ENCODE measurements around the gene MRPL10. TPM values are rescaled to one million over a fixed set of nuclear protein-coding genes. Genes with fewer than 3 reads are reported as not detected.
"Not testable (repeated sequence)": the region's sequence is repeated elsewhere in the genome, so short reads cannot be mapped to it uniquely, and the experiment has no call there.

Gene MRPL10
- total RNA-seq, 6 donors from 2014 or later, result 23.1 to 44.2 (median 28.6) TPM

GRCh38 chr17:47776330-47777197 lies 54.8 kb downstream of the MRPL10 start:
- TF ChIP-seq POLR2A (IDR thresholded peaks at IDR 0.05), result no peak
- peak; percentile 53 to 74 (median 66) for TF ChIP-seq CTCF (IDR thresholded peaks at IDR 0.05)
- no peak for TF ChIP-seq POLR2AphosphoS5 (IDR thresholded peaks at IDR 0.05)
- DNase-seq (no peak), ATAC-seq (ENCODE audit: low FRiP score in 2 of 2) (peak; percentile 65 to 75)
- no peaks in the 10 kb centered on the region for H3K36me3 ChIP-seq
- no peaks in the 10 kb centered on the region for H3K4me1 ChIP-seq
- peaks cover 0 to 10% (median 5%) of the 10 kb centered on the region in 4 donors for H3K27me3 ChIP-seq
- H3K9me3 ChIP-seq, result peaks cover 0 to 6% (median 0%) of the 10 kb centered on the region in 4 donors
- whole genome bisulfite sequencing, 2 donors, result 44 to 55% methylated on average over 14 of the region's 14 CpGs
- H3K27ac ChIP-seq, result no peak overlapping the region
- H3K4me3 ChIP-seq, result no peak overlapping the region

GRCh38 chr17:47774987-47775580 lies 56.3 kb downstream of the MRPL10 start:
- TF ChIP-seq POLR2A (IDR thresholded peaks at IDR 0.05), result no peak
- TF ChIP-seq EP300 (IDR thresholded peaks at IDR 0.05), result no peak
- TF ChIP-seq CTCF (IDR thresholded peaks at IDR 0.05), result no peak
- no peak for TF ChIP-seq POLR2AphosphoS5 (IDR thresholded peaks at IDR 0.05)
- DNase-seq, result no peak
- H3K27ac ChIP-seq, result no peak overlapping the region
- no peak for ATAC-seq (ENCODE audit: low FRiP score in 2 of 2)
- no peaks in the 10 kb centered on the region for H3K4me1 ChIP-seq
- H3K27me3 ChIP-seq, result peaks cover 0 to 10% (median 5%) of the 10 kb centered on the region in 4 donors
- H3K36me3 ChIP-seq, result no peaks in the 10 kb centered on the region
- no peak overlapping the region for H3K4me3 ChIP-seq
- peaks cover 0 to 6% (median 0%) of the 10 kb centered on the region in 4 donors for H3K9me3 ChIP-seq
- WGBS, 2 donors, result 50 to 74% methylated on average over 1 of the region's 1 CpG

- Histone ChIP-seq H3K9me3 (peaks cover 0 to 6% (median 0%) of the 10 kb centered on the region in 4 donors), H3K27ac (no peak overlapping the region), H3K36me3 (no peaks in the 10 kb centered on the region), H3K4me3 (no peak overlapping the region), H3K27me3 (peaks cover 0 to 10% (median 5%) of the 10 kb centered on the region in 4 donors), H3K4me1 (no peaks in the 10 kb centered on the region)
- DNase-seq (no peak), ATAC-seq (ENCODE audit: low FRiP score in 2 of 2) (no peak)
- no peak for TF ChIP-seq CTCF (IDR thresholded peaks at IDR 0.05)
- no peak for TF ChIP-seq POLR2AphosphoS5 (IDR thresholded peaks at IDR 0.05)
- no peak for TF ChIP-seq EP300 (IDR thresholded peaks at IDR 0.05)
- TF ChIP-seq POLR2A (IDR thresholded peaks at IDR 0.05), result no peak
- WGBS, 2 donors, result 70 to 74% methylated on average over 4 of the region's 4 CpGs
Observed at GRCh38 chr17:47774331-47774730, 57.0 kb downstream of the MRPL10 start.

GRCh38 chr17:47773649-47774048 lies 57.7 kb downstream of the MRPL10 start:
- not testable (repeated sequence) for DNase-seq

More at GRCh38 chr17:47773649-47774048, 57.7 kb downstream of the MRPL10 start:
- not testable (repeated sequence) for H3K4me3 ChIP-seq, H3K9me3 ChIP-seq, H3K36me3 ChIP-seq, H3K4me1 ChIP-seq, H3K27ac ChIP-seq
- 87 to 88% methylated on average over 9 of the region's 9 CpGs for WGBS, 2 donors
- ATAC-seq (ENCODE audit: low FRiP score in 2 of 2), result peak in 1 of 2 donors; percentile 34
- H3K27me3 ChIP-seq, result peaks cover 0 to 10% (median 5%) of the 10 kb centered on the region in 4 donors

Other genes with a start within 250 kb of the MRPL10 start
- 100 to 1,000 TPM; 162 to 223 (median 175) TPM for gene KPNB1, start 181.6 kb downstream of the MRPL10 start, total RNA-seq
- 10 to 100 TPM in 4 of 6 donors, 1 to 10 TPM in 2; 6.4 to 28.3 (median 12.8) TPM for gene TBKBP1, start 137.4 kb downstream of the MRPL10 start, total RNA-seq
- 1 to 10 TPM; 2.0 to 5.2 (median 3.4) TPM for gene TBX21, start 98.3 kb downstream of the MRPL10 start, total RNA-seq
- 10 to 100 TPM; 10.7 to 44.0 (median 19.3) TPM for gene OSBPL7, start 9.7 kb downstream of the MRPL10 start, total RNA-seq
- 10 to 100 TPM in 1 of 6 donors, 1 to 10 TPM in 4, under 1 TPM in 1; 0.49 to 23.5 (median 9.1) TPM for gene LRRC46, start 129 bp upstream of the MRPL10 start, total RNA-seq
- 10 to 100 TPM; 24.4 to 73.3 (median 34.8) TPM for gene SCRN2, start 9.7 kb upstream of the MRPL10 start, total RNA-seq
- gene SP6, start 19.6 kb upstream of the MRPL10 start, total RNA-seq, result 1 to 10 TPM in 5 of 6 donors, under 1 TPM in 1; 0.76 to 6.4 (median 2.4) TPM
- gene SP2, start 64.7 kb upstream of the MRPL10 start, total RNA-seq, result 10 to 100 TPM in 3 of 6 donors, 1 to 10 TPM in 3; 7.6 to 19.4 (median 13.1) TPM
- 10 to 100 TPM; 16.2 to 40.2 (median 28.7) TPM for gene PNPO, start 110.0 kb upstream of the MRPL10 start, total RNA-seq
- gene PRR15L, start 126.3 kb upstream of the MRPL10 start, total RNA-seq, result 100 to 1,000 TPM in 1 of 6 donors, 10 to 100 TPM in 5; 34.2 to 105 (median 75.2) TPM
- gene CDK5RAP3, start 139.6 kb upstream of the MRPL10 start, total RNA-seq, result 100 to 1,000 TPM in 5 of 6 donors, 10 to 100 TPM in 1; 76.6 to 661 (median 160) TPM
- gene COPZ2, start 206.3 kb upstream of the MRPL10 start, total RNA-seq, result 10 to 100 TPM in 4 of 6 donors, 1 to 10 TPM in 2; 5.2 to 33.5 (median 17.7) TPM
- 100 to 1,000 TPM; 105 to 203 (median 148) TPM for gene NFE2L1, start 216.8 kb upstream of the MRPL10 start, total RNA-seq